Esophagus (tissue), 2 donors: ENCODE measurements around the gene FECH. TPM values are rescaled to one million over a fixed set of nuclear protein-coding genes. Genes with fewer than 3 reads are reported as not detected.
"Not testable (repeated sequence)": the region's sequence is repeated elsewhere in the genome, so short reads cannot be mapped to it uniquely, and the experiment has no call there.

ENCODE experiments used
- H3K27ac ChIP-seq, 2 donors: one replicate each; pipeline ENCODE4 v1.5.1; 2013; ENCODE audit warnings: low read depth in 2 of 2, mild to moderate bottlenecking in 2 of 2, inconsistent platforms in 1 of 2, low read length in 1 of 2, moderate library complexity in 1 of 2
- H3K27me3 ChIP-seq, 2 donors: one replicate each; pipeline ENCODE4 v1.6.1; 2013; ENCODE audit warnings: low read length in 2 of 2, control low read depth in 1 of 2, mild to moderate bottlenecking in 1 of 2; ENCODE audit not compliant: insufficient read depth in 2 of 2, control insufficient read depth in 1 of 2
- H3K36me3 ChIP-seq, 2 donors: one replicate each; pipeline ENCODE4 v1.6.1; 2013; ENCODE audit warnings: low read length in 1 of 2; ENCODE audit not compliant: control insufficient read depth in 2 of 2, insufficient read depth in 2 of 2
- H3K4me1 ChIP-seq, 2 donors: one replicate each; pipeline ENCODE4 v1.6.1; 2013; ENCODE audit warnings: low read length in 1 of 2; ENCODE audit not compliant: control insufficient read depth in 2 of 2, insufficient read depth in 2 of 2
- H3K4me3 ChIP-seq, 2 donors: one replicate each; pipeline ENCODE4 v1.5.1; 2013; ENCODE audit warnings: low read length in 2 of 2, mild to moderate bottlenecking in 2 of 2, low read depth in 1 of 2, moderate library complexity in 1 of 2
- H3K9me3 ChIP-seq, 2 donors: one replicate each; pipeline ENCODE4 v1.6.1; 2013; ENCODE audit warnings: mild to moderate bottlenecking in 2 of 2, low read depth in 1 of 2, low read length in 1 of 2, moderate library complexity in 1 of 2; ENCODE audit not compliant: control insufficient read depth in 2 of 2, insufficient read depth in 1 of 2
- WGBS, 2 donors: extraction: QIAGEN DNeasy Blood & Tissue Kit; methylation state at CpG; one replicate each; pipeline ENCODE4 v1.1.7; 2013; 5-methylcytosine and 5-hydroxymethylcytosine counted together
- polyA plus RNA-seq, 2 donors: library from polyadenylated mRNA; stranded (reverse); fragments of 200-250 nt; gene quantifications; one replicate each; pipeline ENCODE4 v1.2.3, GENCODE V29; 2013
- donor health status: healthy with polysubstance abuse.
- donor health status: Bipolar disorder and iron deficiency.

Gene FECH
- polyA plus RNA-seq, 2 donors, result 3.4 to 9.2 TPM

DNA sequence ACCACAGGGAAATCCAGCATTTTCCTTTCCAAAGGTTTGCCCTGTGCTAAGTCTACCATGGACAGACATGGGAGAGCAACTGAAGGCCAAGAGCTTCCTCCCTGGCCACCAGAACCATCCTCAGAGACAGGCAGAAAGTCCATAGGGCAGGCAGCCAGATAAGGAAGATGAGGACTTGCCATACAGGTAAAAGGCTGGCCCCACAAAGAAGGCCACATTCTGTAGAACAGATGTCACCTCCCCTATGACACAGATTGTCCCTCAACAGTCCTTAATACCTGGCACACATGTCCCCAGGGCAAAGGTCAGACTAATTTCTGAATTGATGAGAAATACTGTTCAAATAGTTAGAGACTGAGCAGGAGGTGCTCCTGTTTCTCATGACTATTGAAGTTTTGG is 52.0 kb downstream of the FECH start:
- H3K27ac ChIP-seq, result no peak overlapping the region
- no peaks in the 10 kb centered on the region for H3K36me3 ChIP-seq
- no peak overlapping the region for H3K4me3 ChIP-seq
- no peaks in the 10 kb centered on the region for H3K4me1 ChIP-seq
- no peaks in the 10 kb centered on the region for H3K9me3 ChIP-seq
- H3K27me3 ChIP-seq, result no peaks in the 10 kb centered on the region

DNA sequence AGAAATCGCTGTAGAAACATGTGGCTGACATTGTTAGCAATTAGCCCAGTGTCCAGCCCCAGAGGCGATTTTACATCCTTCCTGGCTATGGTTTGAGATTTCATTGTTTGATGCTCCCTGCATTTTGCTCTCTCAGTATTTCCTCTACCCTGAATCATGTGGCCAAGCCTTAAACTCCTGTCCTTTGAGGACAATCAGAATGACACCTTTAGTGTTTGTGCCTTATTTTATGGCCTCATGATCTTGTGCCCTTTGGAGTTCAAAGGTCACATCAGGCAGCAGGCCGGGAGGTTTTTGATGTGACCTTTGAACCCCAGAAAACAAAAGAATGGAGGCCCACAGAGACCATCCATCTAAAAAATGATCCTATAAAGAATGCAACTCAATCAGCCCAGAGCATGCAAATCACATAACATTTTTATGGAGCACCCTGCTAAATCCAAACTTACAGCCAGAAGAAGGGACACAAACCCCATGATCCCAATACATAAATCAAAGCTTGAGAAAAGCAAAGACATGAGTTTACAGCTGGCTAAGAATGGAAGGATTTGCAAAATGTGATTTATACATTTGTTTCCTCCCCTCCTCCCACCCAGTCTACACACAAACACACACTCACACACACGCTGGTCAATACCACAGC is 52.5 kb downstream of the FECH start:
- Histone ChIP-seq H3K27ac (no peak overlapping the region), H3K36me3 (no peaks in the 10 kb centered on the region), H3K4me1 (no peaks in the 10 kb centered on the region), H3K4me3 (no peak overlapping the region), H3K9me3 (no peaks in the 10 kb centered on the region), H3K27me3 (no peaks in the 10 kb centered on the region)
- 49 to 59% methylated on average over 4 of the region's 4 CpGs for WGBS, 2 donors

DNA sequence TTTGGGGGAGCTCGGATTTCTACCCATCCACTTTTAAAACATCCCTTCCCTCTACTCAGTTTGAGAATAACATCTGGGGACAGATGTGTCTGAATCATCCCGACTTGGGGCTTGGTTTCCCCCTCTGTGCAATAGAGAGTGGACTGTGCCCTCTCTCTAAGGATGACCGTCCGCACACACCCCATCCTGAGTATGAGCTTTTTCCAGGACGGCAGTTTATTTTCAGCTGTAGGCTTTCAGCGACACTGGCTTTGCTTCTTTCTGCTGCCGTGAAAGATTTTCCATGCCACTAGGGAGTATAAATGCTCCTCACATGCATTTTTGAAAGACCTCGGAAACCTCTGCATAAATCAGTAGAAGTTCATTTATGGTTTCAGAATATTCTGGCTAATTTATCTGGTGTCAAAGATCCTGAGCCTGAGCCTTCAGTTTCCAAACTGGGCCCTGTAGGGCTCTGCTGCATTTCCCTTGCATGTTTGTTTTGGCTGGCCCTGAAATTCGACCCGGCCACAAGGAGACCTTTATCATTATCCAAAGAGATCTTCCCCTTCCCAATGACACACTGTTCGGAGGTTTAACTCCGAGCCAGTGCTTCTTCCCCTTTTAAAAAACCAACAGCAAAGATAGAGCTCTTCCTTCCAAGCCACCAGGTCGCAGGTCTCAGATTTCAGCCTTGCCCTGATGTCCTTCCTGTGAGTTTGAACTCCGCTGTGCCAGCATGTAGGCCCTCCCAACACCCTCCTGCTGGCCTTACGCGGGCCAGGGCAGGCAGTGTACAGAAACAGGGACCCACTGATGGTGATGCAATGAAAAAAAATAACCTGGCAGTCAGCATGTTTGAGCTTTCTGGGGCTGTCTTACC is 53.3 kb downstream of the FECH start:
- H3K4me3 ChIP-seq, result no peak overlapping the region
- H3K9me3 ChIP-seq, result no peaks in the 10 kb centered on the region
- 37 to 49% methylated on average over 16 of the region's 16 CpGs for WGBS, 2 donors
- H3K4me1 ChIP-seq, result no peaks in the 10 kb centered on the region
- H3K27ac ChIP-seq, result no peak overlapping the region
- no peaks in the 10 kb centered on the region for H3K36me3 ChIP-seq
- H3K27me3 ChIP-seq, result no peaks in the 10 kb centered on the region

DNA sequence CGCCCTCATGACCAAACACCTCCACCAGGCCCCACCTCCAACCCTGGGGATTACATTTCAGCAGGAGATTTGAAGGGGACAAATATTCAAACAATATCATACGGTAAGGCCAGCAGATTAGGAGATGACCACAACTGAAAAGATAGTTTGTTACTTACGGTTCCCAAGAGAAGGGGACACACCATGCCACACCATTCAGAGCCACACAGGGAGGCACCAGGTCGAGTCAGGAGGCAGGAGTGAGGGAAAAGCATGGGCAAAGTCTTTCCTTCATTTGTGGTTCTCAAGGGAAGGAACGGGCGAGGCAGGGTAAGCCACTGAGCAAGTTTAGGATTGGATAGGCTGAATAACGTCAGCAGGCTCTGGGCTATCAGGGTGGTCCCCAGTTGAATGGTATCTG is 57.4 kb downstream of the FECH start:
- no peak overlapping the region for H3K4me3 ChIP-seq
- no peaks in the 10 kb centered on the region for H3K36me3 ChIP-seq
- 74 to 81% methylated on average over 7 of the region's 7 CpGs for WGBS, 2 donors
- no peaks in the 10 kb centered on the region for H3K9me3 ChIP-seq
- H3K27me3 ChIP-seq, result no peaks in the 10 kb centered on the region
- no peak overlapping the region for H3K27ac ChIP-seq
- H3K4me1 ChIP-seq, result no peaks in the 10 kb centered on the region

DNA sequence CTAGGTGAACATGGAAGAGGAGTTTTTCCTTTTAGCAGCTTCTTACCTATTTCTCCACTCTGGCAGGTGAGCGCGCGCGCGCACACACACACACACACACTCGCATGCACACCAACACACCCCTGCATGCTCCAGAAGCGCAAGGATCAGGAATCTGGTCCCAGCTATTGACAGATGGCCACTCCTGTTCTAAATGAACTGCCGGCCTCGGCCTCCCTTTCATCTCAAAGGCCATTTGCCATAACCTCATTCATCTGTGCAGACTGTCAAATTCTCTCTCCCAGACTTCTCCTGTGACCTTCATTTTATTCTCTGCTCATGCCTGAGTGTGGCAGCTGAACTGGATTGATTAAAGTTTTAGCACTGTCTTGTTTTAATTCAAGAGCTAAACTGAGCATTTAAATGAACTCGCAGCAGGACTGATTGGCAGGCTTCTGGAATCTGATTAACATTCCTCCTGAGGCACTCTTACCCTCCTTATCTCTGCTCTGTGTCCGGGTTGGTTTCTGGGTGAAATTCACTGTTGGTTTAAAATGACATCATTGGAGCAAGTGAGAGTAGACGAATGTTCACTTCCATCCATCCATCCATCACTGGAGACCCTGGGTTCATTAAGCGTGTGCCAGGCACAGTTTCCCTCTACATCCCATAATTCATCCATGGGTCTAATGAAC is 58.8 kb downstream of the FECH start:
- no peak overlapping the region for H3K4me3 ChIP-seq
- H3K36me3 ChIP-seq, result no peaks in the 10 kb centered on the region
- 55 to 62% methylated on average over 13 of the region's 13 CpGs for WGBS, 2 donors
- no peak overlapping the region for H3K27ac ChIP-seq
- peaks cover 0 to 2% of the 10 kb centered on the region in 2 donors for H3K4me1 ChIP-seq
- no peaks in the 10 kb centered on the region for H3K27me3 ChIP-seq
- no peaks in the 10 kb centered on the region for H3K9me3 ChIP-seq

DNA sequence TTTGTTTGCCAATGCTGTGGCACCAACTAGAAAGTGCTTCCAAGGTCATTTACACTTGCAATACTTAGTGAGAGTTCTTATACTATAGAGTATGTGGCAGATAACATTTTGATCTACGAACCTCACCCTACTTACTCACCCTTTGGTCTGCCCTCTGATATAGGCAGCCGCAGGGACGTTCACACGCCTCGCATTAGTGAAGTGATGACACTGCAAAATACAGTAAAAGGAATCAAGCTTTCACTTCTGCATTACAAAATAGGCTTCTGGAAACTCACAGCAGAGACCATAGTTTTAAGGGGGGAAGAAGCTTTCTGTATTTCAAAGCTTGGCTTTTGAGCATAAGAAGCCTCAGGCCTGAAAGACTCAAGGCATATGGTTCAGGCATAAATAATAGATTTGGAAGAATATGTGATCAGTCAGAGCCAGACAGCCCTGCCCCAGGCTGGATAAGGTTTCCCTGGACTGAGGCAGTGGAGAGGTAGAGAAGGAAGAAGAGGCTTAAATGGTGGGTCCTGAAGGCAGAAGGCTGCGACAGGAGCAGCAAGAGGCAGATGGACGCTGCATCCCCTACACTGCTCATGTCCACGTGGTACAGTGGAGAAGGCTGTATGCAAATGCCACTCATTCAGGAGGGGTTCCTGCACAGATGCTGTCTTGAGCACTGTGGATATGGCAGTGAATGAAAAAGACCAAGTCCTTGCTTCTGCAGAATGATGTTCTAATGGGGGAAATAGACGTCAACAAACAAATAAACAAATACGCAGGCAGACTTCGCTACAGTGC is 63.1 kb downstream of the FECH start:
- Histone ChIP-seq H3K36me3 (no peaks in the 10 kb centered on the region), H3K9me3 (no peaks in the 10 kb centered on the region)
- 75 to 76% methylated on average over 11 of the region's 11 CpGs for WGBS, 2 donors

DNA sequence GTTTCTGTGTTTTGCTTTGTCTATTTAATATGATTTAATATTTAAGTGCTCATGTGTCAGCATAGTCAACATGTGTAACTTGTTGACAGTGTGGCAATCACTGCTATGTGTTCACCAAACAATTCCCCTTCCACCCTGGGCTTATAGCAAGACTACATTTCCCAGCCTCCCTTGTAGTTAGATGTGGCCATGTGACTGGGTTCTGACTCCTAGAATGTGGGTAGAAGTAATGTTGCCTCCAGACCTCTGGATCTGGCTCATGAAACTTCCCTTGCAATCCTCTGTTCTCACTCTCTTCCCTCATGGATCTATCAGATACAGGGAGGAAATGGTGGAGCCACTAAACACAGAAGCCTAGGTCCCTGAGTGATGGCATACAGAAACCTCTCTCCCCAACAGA is 64.2 kb downstream of the FECH start:
- not testable (repeated sequence) for H3K9me3 ChIP-seq, H3K27ac ChIP-seq, H3K4me3 ChIP-seq, H3K27me3 ChIP-seq, H3K36me3 ChIP-seq, H3K4me1 ChIP-seq

More for the DNA sequence above, 63.1 kb downstream of the FECH start:
- H3K27me3 ChIP-seq, result no peaks in the 10 kb centered on the region
- no peak overlapping the region for H3K27ac ChIP-seq
- H3K4me3 ChIP-seq, result no peak overlapping the region
- peaks cover 0 to 2% of the 10 kb centered on the region in 2 donors for H3K4me1 ChIP-seq

DNA sequence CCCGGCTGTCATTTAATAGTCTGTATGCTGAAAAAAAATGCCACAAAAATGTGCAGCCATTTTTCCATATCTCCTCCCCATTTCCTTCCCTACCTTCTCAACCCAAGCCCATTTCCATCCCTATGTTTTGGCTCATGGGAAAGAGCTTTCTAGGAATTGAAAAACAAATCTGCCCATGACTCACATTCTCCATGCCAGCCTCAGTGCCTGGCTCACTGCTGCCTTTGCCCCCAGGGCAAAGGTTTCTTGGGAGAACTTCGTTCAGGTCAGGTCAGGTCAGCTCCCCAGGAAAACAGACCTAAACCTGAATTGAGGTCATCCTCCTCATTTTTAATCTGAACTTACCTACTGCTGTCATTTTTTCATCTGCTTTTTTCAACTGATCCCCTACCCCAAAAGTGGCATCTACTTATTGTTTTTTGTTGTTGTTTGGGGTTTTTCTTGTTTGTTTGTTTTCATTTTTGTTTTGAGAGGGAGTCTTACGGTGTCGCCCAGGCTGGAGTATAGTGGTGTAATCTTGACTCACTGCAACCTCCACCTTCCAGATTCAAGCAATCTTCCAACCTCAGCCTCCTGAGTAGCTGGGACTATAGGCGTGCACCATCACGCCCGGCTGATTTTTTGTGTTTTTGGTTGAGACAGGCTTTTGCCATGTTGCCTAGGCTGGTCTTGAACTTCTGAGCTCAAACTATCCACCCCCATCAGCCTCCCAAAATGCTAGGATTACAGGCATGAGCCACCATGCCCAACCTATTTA is 66.7 kb downstream of the FECH start:
- no peaks in the 10 kb centered on the region for H3K9me3 ChIP-seq
- no peak overlapping the region for H3K27ac ChIP-seq
- no peaks in the 10 kb centered on the region for H3K36me3 ChIP-seq
- 61 to 64% methylated on average over 7 of the region's 7 CpGs for WGBS, 2 donors
- no peak overlapping the region for H3K4me3 ChIP-seq
- no peaks in the 10 kb centered on the region for H3K27me3 ChIP-seq
- peaks cover 0 to 2% of the 10 kb centered on the region in 2 donors for H3K4me1 ChIP-seq

DNA sequence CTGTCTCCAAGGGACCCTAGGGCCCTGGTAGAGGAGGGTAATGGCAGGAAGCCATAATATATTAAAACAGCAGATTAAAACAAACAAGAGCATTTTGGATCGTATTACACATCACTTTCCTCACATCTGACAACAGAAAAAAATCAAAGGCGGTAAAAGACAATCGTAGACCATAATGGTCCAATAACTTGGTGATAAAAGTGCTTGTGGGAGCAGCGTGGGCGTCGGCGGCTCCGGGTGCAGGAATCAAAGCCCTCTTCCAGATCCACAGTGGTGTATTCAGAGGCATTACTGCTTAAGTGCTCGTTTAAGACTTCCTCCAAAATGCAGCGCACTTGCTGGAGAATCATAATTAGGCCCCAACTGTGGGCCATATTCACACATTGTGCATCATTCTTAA is 68.0 kb downstream of the FECH start:
- Histone ChIP-seq H3K4me1 (peaks cover 0 to under 1% of the 10 kb centered on the region in 2 donors), H3K27me3 (no peaks in the 10 kb centered on the region), H3K36me3 (no peaks in the 10 kb centered on the region), H3K9me3 (no peaks in the 10 kb centered on the region), H3K27ac (no peak overlapping the region), H3K4me3 (no peak overlapping the region)
- WGBS, 2 donors, result 72 to 81% methylated on average over 10 of the region's 10 CpGs
